ENCODE results near the gene RASSF8.

GRCh38 chr12:26065451-26065850 lies 107.0 kb downstream of the RASSF8 start:
- TF ChIP-seq CTCF (conservative IDR thresholded peaks at IDR 0.05): no peak
- TF ChIP-seq EZH2 (IDR thresholded peaks at IDR 0.05; ENCODE audit: low read depth): no peak

Data from PC-9 (cell line).